Neural cell (in vitro differentiated cells): ENCODE results near the gene CELF4.

ENCODE experiments used
- CTCF ChIP-seq: fragments of 450-650 bp; IDR thresholded peaks from 2 replicates; pipeline ENCODE4 v1.5.1; 2014; ENCODE audit warnings: antibody characterized with exemption, mild to moderate bottlenecking, moderate library complexity; ENCODE audit not compliant: poor library complexity, severe bottlenecking
- EZH2 ChIP-seq: fragments of 200-600, 300-800 bp; shearing (Covaris generic), sonication (generic); IDR thresholded peaks from 2 replicates; pipeline ENCODE4 v1.6.1; 2014; ENCODE audit warnings: antibody characterized with exemption, low read length, borderline replicate concordance, mild to moderate bottlenecking; ENCODE audit not compliant: insufficient read depth, poor library complexity, severe bottlenecking
- POLR2AphosphoS5 ChIP-seq: IDR thresholded peaks from 2 replicates; pipeline ENCODE4 v1.6.1; 2012
- RAD21 ChIP-seq: fragments of 450-650 bp; conservative IDR thresholded peaks from 2 replicates; pipeline ENCODE4 v1.6.1; 2014; ENCODE audit warnings: antibody characterized with exemption, mild to moderate bottlenecking, moderate library complexity
- TAF1 ChIP-seq: IDR thresholded peaks from 2 replicates; pipeline ENCODE4 v1.6.1; 2012; ENCODE audit warnings: low read depth

GRCh38 chr18:37578886-37579513 lies 13.4 kb upstream of the CELF4 start:
- TF ChIP-seq RAD21 (peak; percentile 75), EZH2 (no peak), CTCF (peak; percentile 83), TAF1 (no peak), POLR2AphosphoS5 (no peak)
